Right renal pelvis (tissue), 4 donors: ENCODE measurements around the gene OR4A47. TPM values are rescaled to one million over a fixed set of nuclear protein-coding genes. Genes with fewer than 3 reads are reported as not detected.
"Not testable (repeated sequence)": the region's sequence is repeated elsewhere in the genome, so short reads cannot be mapped to it uniquely, and the experiment has no call there.

Experiments used
- DNase-seq, 4 donors: peaks; one replicate each; pipeline ENCODE4 v3.0.0-alpha.2; 2013; ENCODE audit warnings: low read depth in 4 of 4, low spot score in 3 of 4, missing footprints in 1 of 4
- polyA plus RNA-seq, 4 donors: library from polyadenylated mRNA; unstranded; fragments of 120-200 nt; gene quantifications; one replicate each; pipeline ENCODE4 v1.2.1, GENCODE V29; 2013; ENCODE audit not compliant: insufficient read length in 4 of 4

Gene OR4A47, protein sequence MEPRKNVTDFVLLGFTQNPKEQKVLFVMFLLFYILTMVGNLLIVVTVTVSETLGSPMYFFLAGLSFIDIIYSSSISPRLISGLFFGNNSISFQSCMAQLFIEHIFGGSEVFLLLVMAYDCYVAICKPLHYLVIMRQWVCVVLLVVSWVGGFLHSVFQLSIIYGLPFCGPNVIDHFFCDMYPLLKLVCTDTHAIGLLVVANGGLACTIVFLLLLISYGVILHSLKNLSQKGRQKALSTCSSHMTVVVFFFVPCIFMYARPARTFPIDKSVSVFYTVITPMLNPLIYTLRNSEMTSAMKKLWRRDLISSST
- polyA plus RNA-seq = not detected

DNA sequence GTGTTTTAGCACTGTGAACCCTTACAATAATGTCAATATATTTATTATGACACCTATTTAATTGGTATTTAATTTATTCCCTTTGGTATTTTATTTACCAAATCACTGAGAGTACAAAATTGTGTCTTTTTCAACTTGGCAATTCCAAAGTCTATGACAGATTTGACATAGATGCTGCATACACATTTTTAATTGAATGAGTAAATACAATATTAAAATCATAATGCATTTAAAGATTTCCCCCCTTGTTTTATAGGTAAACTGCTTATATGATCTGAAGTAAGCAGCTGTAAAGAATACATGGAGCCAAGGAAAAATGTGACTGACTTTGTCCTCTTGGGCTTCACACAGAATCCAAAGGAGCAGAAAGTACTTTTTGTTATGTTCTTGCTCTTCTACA lies at the start of gene OR4A47:
Gene OR4A47, plus strand, starts transcription at position 301 of the 400 bp plus-strand sequence. Its CDS starts 0 bp downstream, at position 301.
- not testable (repeated sequence) for DNase-seq

DNA sequence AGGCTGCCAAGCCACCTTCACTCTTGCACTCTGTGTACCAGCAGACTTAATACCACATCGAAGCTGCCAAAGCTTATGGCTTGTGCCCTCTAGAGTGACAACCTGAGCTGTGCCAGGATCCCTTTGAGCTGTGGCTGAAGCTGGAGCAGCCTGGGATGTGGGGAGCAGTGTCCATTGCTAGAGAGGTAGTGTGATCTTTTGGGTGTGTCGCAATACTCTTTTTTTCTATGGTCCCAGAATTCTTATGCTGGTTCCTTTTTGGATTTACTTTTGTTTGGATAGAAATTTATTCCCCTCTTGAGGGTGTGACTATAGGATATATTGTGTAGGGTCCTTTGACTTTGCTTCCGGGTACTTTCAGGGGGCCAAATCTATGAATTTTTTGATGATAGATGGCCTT lies 32.7 kb upstream of the OR4A47 start:
- DNase-seq = not testable (repeated sequence)

DNA sequence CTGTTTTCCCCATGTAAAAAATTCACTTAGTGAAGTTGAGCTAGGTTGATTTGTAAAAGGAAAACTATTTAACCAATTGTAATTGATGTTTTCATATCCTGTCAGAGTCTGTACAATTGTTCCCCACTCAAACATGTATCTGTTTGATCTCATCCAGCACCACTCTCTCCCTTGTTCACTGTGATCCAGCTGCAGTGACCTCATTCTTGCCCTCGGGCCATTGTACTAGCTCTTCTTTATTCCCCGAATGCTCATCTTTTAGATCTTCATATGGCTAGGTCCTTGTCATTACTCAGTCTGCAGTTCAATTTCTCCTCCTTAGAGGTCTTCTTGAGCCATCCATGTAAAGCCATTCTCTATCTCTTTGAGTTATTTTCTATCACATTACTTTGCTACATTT lies 14.6 kb upstream of the OR4A47 start:
- not testable (repeated sequence) for DNase-seq

DNA sequence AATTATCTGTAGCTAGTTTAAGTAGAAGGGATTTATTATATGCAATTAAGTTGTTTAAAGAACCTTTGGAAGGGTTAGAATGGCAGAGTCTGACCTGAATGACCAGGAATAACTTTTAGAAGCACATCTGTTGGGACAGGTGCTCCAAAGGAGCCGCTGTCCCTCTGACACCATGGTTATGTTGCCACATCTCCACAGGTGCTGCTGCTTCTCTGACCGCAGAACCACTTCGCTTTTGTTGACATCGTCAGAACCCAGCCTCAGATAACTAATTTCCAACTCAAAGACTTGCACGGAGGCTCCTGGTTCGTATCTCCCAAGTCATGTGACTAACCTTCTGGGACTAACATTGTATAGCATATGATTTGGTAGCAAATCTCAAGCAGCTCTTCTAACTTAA lies 13.9 kb upstream of the OR4A47 start:
- DNase-seq = not testable (repeated sequence)

DNA sequence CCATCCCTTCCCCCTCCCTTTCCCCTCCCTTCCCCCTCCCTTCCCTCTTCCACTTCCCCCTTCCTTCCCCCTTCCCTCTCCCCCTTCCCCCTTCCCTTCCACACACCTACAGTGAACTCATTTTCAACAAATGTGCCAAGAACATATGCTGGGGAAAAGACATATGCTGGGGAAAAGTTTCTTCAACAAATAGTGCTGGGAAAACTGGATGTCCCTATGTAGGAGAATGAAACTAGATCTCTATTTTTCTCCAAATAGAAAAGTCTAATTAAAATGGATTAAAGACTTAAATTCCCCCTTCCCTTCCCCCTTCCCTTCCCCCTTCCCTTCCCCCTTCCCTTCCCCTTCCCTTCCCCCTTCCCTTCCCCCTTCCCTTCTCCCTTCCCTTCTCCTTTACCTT lies 17.6 kb downstream of the OR4A47 start:
- not testable (repeated sequence) for DNase-seq

DNA sequence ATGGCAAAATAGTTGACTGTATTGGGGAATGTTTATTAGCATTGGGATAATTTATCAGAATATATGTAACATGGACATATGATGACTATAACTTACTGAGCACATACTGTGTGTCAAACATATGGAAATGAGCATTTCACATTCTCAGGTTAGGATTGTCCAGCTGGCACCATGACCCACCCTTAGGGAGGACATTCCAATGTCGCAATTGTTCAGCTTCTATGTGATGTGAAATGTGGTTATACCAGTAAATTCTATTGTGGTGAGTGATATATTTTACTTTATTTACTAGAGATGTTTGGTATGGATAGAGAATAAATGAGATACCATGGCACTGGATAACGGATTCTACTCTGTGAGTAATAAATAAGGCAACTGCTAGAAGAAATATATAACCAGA lies 50.4 kb downstream of the OR4A47 start:
- no peak for DNase-seq

Other genes with a start within 250 kb of the OR4A47 start
- gene OR4X2, start 243.7 kb upstream of the OR4A47 start, polyA plus RNA-seq = not detected
- gene OR4X1, start 224.9 kb upstream of the OR4A47 start, polyA plus RNA-seq = not detected
- gene OR4S1, start 182.6 kb upstream of the OR4A47 start, polyA plus RNA-seq = not detected
- gene OR4C3, start 163.9 kb upstream of the OR4A47 start, polyA plus RNA-seq = not detected
- gene OR4C5, start 122.3 kb upstream of the OR4A47 start, polyA plus RNA-seq = not detected